NB4 (cell line): ENCODE results near the gene TMOD1.

ENCODE experiments used
- DNase-seq: peaks from one replicate; pipeline ENCODE4 v3.0.0; 2010; ENCODE audit warnings: low read depth
- H3K4me3 ChIP-seq: one replicate; pipeline ENCODE4 v1.5.1; 2011; ENCODE audit warnings: mild to moderate bottlenecking, low read depth, low read length, moderate library complexity
- CTCF ChIP-seq: IDR thresholded peaks from one replicate; pipeline ENCODE4 v1.5.1; 2012; ENCODE audit warnings: low read depth, low read length
- MAX ChIP-seq: IDR thresholded peaks from 2 replicates; pipeline ENCODE4 v1.6.1; 2011; ENCODE audit warnings: low read depth, low read length
- MYC ChIP-seq: IDR thresholded peaks from 2 replicates; pipeline ENCODE4 v1.6.1; 2011; ENCODE audit warnings: low read depth, low read length
- POLR2A ChIP-seq: IDR thresholded peaks from 2 replicates; pipeline ENCODE4 v1.6.1; 2011; ENCODE audit warnings: mild to moderate bottlenecking; ENCODE audit not compliant: insufficient read length; ENCODE audit errors: extremely low read depth

Gene TMOD1

GRCh38 chr9:97556036-97556720, 54.7 kb downstream of the TMOD1 start:
- no peak overlapping the region for H3K4me3 ChIP-seq
- TF ChIP-seq MAX: no peak
- TF ChIP-seq MYC: no peak
- no peak for TF ChIP-seq POLR2A
- TF ChIP-seq CTCF: no peak
- DNase-seq: no peak

GRCh38 chr9:97556721-97557605, 55.5 kb downstream of the TMOD1 start:
- no peak for DNase-seq
- TF ChIP-seq CTCF (no peak), MYC (no peak), MAX (no peak)
- H3K4me3 ChIP-seq: no peak overlapping the region

- TF ChIP-seq MYC: no peak
- TF ChIP-seq MAX: no peak
- no peak for TF ChIP-seq CTCF
- TF ChIP-seq POLR2A: no peak
- no peak for DNase-seq
- no peak overlapping the region for H3K4me3 ChIP-seq
Measured at GRCh38 chr9:97557606-97558095, 56.2 kb downstream of the TMOD1 start.

GRCh38 chr9:97558701-97559101, 57.2 kb downstream of the TMOD1 start:
- no peak for DNase-seq
- TF ChIP-seq MYC (no peak), CTCF (no peak), POLR2A (no peak), MAX (no peak)
- no peak overlapping the region for H3K4me3 ChIP-seq

GRCh38 chr9:97559111-97559514, 57.6 kb downstream of the TMOD1 start:
- no peak for DNase-seq
- no peak for TF ChIP-seq MAX
- TF ChIP-seq CTCF: no peak
- TF ChIP-seq MYC: no peak
- no peak for TF ChIP-seq POLR2A
- no peak overlapping the region for H3K4me3 ChIP-seq
